H1 (cell line): ENCODE results near the gene ZNF546. TPM values are rescaled to one million over a fixed set of nuclear protein-coding genes. Genes with fewer than 3 reads are reported as not detected.

Experiments
- CEBPB ChIP-seq: IDR thresholded peaks from 2 replicates; pipeline ENCODE4 v1.6.1; 2012; ENCODE audit warnings: low read depth, low read length
- HDAC6 ChIP-seq: IDR thresholded peaks from one replicate; pipeline ENCODE4 v1.7.1; 2012; ENCODE audit warnings: low read depth, mild to moderate bottlenecking, inconsistent platforms, low read length, moderate library complexity
- JUN ChIP-seq: IDR thresholded peaks from 2 replicates; pipeline ENCODE4 v1.6.1; 2011; ENCODE audit warnings: low read depth, mild to moderate bottlenecking, improper control_type of control experiment, low read length
- RBBP5 ChIP-seq: IDR thresholded peaks from 2 replicates; pipeline ENCODE4 v1.7.1; 2012; ENCODE audit warnings: low read depth, mild to moderate bottlenecking, inconsistent platforms, low read length, moderate library complexity, borderline replicate concordance
- RFX5 ChIP-seq: IDR thresholded peaks from 2 replicates; pipeline ENCODE4 v1.6.1; 2011; ENCODE audit warnings: low read depth, low read length, improper control_type of control experiment, borderline replicate concordance
- SP4 ChIP-seq: IDR thresholded peaks from 2 replicates; pipeline ENCODE4 v1.6.1; 2012; ENCODE audit warnings: low read length, inconsistent platforms
- polyA plus RNA-seq, 7 experiments: library from polyadenylated mRNA; depleted of rRNA in 3 of 7; stranded (reverse) in 5 of 7; unstranded in 2 of 7; fragments of >200 nt in 5 of 7; fragments of 200-250 nt in 2 of 7; gene quantifications; 1 replicate in 5 of 7; 2 replicates in 1 of 7; 4 replicates in 1 of 7; pipeline versions ENCODE4 v1.2.1 to v1.2.3, GENCODE V29; 2011 to 2013; ENCODE audit warnings: missing spikeins in 2 of 7, mixed read lengths in 2 of 7
- total RNA-seq: library from RNA; stranded (reverse); fragmentation: NEBNext Ultra II Directional; extraction: Animal tissue kit (Norgen Biotek cat#: 25700); gene quantifications from 2 replicates; pipeline ENCODE4 v1.2.1, GENCODE V29; 2021
- TF ChIP-seq, protein P1 (sequence below): fragments of 300-600 bp; sonication (generic); IDR thresholded peaks from 2 replicates; pipeline ENCODE4 v1.7.1; 2012; ENCODE audit warnings: low read length, moderate library complexity, mild to moderate bottlenecking, inconsistent platforms; ENCODE audit not compliant: insufficient replicate concordance
- TF ChIP-seq, protein P2 (sequence below): IDR thresholded peaks from 2 replicates; pipeline ENCODE4 v1.6.1; 2011; ENCODE audit warnings: low read depth, mild to moderate bottlenecking, low read length; ENCODE audit not compliant: insufficient read depth
- TF ChIP-seq, protein P3 (sequence below): IDR thresholded peaks from 2 replicates; pipeline ENCODE4 v1.6.1; 2012; ENCODE audit warnings: inconsistent platforms

Gene ZNF546
- total and polyA plus RNA-seq, 2 of the 8 experiments (the other 6 are each of a cell fraction or from before 2014, with no cell fraction given): 0.21 to 1.1 TPM

DNA sequence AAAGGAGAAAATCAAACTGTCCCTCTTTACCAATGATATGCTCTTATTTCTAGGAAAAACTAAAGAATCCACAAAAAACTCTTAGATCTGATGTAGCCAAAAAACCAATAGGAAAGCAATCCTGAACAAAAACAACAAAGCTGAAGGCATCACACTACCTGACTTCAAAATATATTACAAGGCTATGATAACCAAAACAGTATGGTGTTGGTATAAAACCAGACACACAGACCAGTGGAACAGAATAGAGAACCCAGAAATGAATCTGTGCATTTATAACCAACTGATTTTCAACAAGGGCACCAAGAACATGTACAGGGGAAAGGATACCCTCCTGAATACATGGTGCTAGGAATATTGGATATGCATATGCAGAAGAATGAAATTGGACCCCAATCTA, 9.7 kb upstream of the ZNF546 start (continued):
- TF ChIP-seq, protein P1, sequence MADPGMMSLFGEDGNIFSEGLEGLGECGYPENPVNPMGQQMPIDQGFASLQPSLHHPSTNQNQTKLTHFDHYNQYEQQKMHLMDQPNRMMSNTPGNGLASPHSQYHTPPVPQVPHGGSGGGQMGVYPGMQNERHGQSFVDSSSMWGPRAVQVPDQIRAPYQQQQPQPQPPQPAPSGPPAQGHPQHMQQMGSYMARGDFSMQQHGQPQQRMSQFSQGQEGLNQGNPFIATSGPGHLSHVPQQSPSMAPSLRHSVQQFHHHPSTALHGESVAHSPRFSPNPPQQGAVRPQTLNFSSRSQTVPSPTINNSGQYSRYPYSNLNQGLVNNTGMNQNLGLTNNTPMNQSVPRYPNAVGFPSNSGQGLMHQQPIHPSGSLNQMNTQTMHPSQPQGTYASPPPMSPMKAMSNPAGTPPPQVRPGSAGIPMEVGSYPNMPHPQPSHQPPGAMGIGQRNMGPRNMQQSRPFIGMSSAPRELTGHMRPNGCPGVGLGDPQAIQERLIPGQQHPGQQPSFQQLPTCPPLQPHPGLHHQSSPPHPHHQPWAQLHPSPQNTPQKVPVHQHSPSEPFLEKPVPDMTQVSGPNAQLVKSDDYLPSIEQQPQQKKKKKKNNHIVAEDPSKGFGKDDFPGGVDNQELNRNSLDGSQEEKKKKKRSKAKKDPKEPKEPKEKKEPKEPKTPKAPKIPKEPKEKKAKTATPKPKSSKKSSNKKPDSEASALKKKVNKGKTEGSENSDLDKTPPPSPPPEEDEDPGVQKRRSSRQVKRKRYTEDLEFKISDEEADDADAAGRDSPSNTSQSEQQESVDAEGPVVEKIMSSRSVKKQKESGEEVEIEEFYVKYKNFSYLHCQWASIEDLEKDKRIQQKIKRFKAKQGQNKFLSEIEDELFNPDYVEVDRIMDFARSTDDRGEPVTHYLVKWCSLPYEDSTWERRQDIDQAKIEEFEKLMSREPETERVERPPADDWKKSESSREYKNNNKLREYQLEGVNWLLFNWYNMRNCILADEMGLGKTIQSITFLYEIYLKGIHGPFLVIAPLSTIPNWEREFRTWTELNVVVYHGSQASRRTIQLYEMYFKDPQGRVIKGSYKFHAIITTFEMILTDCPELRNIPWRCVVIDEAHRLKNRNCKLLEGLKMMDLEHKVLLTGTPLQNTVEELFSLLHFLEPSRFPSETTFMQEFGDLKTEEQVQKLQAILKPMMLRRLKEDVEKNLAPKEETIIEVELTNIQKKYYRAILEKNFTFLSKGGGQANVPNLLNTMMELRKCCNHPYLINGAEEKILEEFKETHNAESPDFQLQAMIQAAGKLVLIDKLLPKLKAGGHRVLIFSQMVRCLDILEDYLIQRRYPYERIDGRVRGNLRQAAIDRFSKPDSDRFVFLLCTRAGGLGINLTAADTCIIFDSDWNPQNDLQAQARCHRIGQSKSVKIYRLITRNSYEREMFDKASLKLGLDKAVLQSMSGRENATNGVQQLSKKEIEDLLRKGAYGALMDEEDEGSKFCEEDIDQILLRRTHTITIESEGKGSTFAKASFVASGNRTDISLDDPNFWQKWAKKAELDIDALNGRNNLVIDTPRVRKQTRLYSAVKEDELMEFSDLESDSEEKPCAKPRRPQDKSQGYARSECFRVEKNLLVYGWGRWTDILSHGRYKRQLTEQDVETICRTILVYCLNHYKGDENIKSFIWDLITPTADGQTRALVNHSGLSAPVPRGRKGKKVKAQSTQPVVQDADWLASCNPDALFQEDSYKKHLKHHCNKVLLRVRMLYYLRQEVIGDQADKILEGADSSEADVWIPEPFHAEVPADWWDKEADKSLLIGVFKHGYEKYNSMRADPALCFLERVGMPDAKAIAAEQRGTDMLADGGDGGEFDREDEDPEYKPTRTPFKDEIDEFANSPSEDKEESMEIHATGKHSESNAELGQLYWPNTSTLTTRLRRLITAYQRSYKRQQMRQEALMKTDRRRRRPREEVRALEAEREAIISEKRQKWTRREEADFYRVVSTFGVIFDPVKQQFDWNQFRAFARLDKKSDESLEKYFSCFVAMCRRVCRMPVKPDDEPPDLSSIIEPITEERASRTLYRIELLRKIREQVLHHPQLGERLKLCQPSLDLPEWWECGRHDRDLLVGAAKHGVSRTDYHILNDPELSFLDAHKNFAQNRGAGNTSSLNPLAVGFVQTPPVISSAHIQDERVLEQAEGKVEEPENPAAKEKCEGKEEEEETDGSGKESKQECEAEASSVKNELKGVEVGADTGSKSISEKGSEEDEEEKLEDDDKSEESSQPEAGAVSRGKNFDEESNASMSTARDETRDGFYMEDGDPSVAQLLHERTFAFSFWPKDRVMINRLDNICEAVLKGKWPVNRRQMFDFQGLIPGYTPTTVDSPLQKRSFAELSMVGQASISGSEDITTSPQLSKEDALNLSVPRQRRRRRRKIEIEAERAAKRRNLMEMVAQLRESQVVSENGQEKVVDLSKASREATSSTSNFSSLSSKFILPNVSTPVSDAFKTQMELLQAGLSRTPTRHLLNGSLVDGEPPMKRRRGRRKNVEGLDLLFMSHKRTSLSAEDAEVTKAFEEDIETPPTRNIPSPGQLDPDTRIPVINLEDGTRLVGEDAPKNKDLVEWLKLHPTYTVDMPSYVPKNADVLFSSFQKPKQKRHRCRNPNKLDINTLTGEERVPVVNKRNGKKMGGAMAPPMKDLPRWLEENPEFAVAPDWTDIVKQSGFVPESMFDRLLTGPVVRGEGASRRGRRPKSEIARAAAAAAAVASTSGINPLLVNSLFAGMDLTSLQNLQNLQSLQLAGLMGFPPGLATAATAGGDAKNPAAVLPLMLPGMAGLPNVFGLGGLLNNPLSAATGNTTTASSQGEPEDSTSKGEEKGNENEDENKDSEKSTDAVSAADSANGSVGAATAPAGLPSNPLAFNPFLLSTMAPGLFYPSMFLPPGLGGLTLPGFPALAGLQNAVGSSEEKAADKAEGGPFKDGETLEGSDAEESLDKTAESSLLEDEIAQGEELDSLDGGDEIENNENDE: no peak
- no peak for TF ChIP-seq RFX5
- TF ChIP-seq, protein P2, sequence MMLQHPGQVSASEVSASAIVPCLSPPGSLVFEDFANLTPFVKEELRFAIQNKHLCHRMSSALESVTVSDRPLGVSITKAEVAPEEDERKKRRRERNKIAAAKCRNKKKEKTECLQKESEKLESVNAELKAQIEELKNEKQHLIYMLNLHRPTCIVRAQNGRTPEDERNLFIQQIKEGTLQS: no peak
- no peak for TF ChIP-seq HDAC6
- TF ChIP-seq, protein P3, sequence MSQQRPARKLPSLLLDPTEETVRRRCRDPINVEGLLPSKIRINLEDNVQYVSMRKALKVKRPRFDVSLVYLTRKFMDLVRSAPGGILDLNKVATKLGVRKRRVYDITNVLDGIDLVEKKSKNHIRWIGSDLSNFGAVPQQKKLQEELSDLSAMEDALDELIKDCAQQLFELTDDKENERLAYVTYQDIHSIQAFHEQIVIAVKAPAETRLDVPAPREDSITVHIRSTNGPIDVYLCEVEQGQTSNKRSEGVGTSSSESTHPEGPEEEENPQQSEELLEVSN: no peak
- TF ChIP-seq RBBP5: no peak
- TF ChIP-seq SP4: no peak
- no peak for TF ChIP-seq CEBPB
- no peak for TF ChIP-seq JUN
